Uterus (tissue), 4 donors: ENCODE data around the gene OCLN. TPM values are rescaled to one million over a fixed set of nuclear protein-coding genes. Genes with fewer than 3 reads are reported as not detected.

Source experiments
- DNase-seq, 2 donors: peaks; one replicate each; pipeline ENCODE4 v3.0.0-alpha.2; 2019 to 2020
- H3K27ac ChIP-seq, 2 donors: fragments of 200-600 bp; sonication (generic); 1 replicate in 1 of 2; 2 replicates in 1 of 2; pipeline ENCODE4 v1.5.1; 2016 to 2018
- H3K27me3 ChIP-seq, 2 donors: fragments of 200-600 bp; sonication (generic); one replicate each; pipeline ENCODE4 v1.5.1; 2018 to 2019; ENCODE audit warnings: control low read depth in 1 of 2
- H3K36me3 ChIP-seq, 2 donors: fragments of 200-600 bp; sonication (generic); one replicate each; pipeline ENCODE4 v1.5.1; 2019; ENCODE audit warnings: control low read depth in 1 of 2
- H3K4me1 ChIP-seq, 2 donors: fragments of 200-600 bp; sonication (generic); one replicate each; pipeline ENCODE4 v1.5.1; 2018 to 2019; ENCODE audit warnings: control low read depth in 1 of 2
- H3K4me3 ChIP-seq, 2 donors: fragments of 200-600 bp; sonication (generic); 1 replicate in 1 of 2; 2 replicates in 1 of 2; pipeline ENCODE4 v1.5.1; 2018 to 2019; ENCODE audit warnings: mild to moderate bottlenecking in 1 of 2
- H3K9me3 ChIP-seq, 2 donors: fragments of 200-600 bp; sonication (generic); one replicate each; pipeline ENCODE4 v1.5.1; 2019; ENCODE audit warnings: control low read depth in 1 of 2
- CTCF ChIP-seq, 4 experiments: fragments of 200-600 bp in 2 of 4; fragments of 450-650 bp in 2 of 4; sonication (generic) in 2 of 4; IDR thresholded peaks; one replicate each; pipeline ENCODE4 v1.5.1; 2016 to 2019; ENCODE audit warnings: antibody characterized with exemption in 4 of 4, mild to moderate bottlenecking in 2 of 4, moderate library complexity in 1 of 4
- POLR2A ChIP-seq, 2 donors: fragments of 450-650 bp; IDR thresholded peaks; one replicate each; pipeline ENCODE4 v1.6.1; 2016; ENCODE audit warnings: antibody characterized with exemption in 2 of 2, mild to moderate bottlenecking in 1 of 2, moderate library complexity in 1 of 2
- intact Hi-C: fragments of 100-400 bp; cut with DNase I; formaldehyde crosslinking; loops from one replicate; pipeline ENCODE4 v1.15.1; 2023; ENCODE audit warnings: low total_unique reads
- total RNA-seq, 4 donors: library from RNA; depleted of rRNA in 3 of 4; stranded (reverse); fragments of >200 nt in 3 of 4; gene quantifications; one replicate each; pipeline versions ENCODE4 v1.1.0 to v1.2.4, GENCODE V29; 2014 to 2023
- donor health status: DM: yes; HTN: yes; CAD: no.

Gene OCLN
- total RNA-seq, 4 donors from 2014 or later: 3.9 to 29.5 (median 7.8) TPM

GRCh38 chr5:69502367-69502766 is 9.8 kb downstream of the OCLN start:
- H3K27ac ChIP-seq: no peak overlapping the region
- no peaks in the 10 kb centered on the region for H3K36me3 ChIP-seq
- H3K4me1 ChIP-seq: no peaks in the 10 kb centered on the region
- no peak for DNase-seq
- H3K4me3 ChIP-seq: no peak overlapping the region
- no peaks in the 10 kb centered on the region for H3K9me3 ChIP-seq
- no peak for TF ChIP-seq CTCF (IDR thresholded peaks at IDR 0.05)
- no peak for TF ChIP-seq POLR2A (IDR thresholded peaks at IDR 0.05)
- H3K27me3 ChIP-seq: no peaks in the 10 kb centered on the region
- intact Hi-C loops: no loop called here

GRCh38 chr5:69502767-69503488 is 10.3 kb downstream of the OCLN start:
- no peak for DNase-seq
- no peak for TF ChIP-seq POLR2A (IDR thresholded peaks at IDR 0.05)
- TF ChIP-seq CTCF (IDR thresholded peaks at IDR 0.05): no peak
- Histone ChIP-seq H3K4me3 (no peak overlapping the region), H3K27me3 (no peaks in the 10 kb centered on the region), H3K36me3 (no peaks in the 10 kb centered on the region), H3K4me1 (no peaks in the 10 kb centered on the region), H3K27ac (no peak overlapping the region), H3K9me3 (no peaks in the 10 kb centered on the region)
- intact Hi-C loops: no loop called here

GRCh38 chr5:69504036-69504435 is 11.4 kb downstream of the OCLN start:
- Histone ChIP-seq H3K9me3 (no peaks in the 10 kb centered on the region), H3K27ac (no peak overlapping the region), H3K4me3 (no peak overlapping the region), H3K36me3 (no peaks in the 10 kb centered on the region), H3K4me1 (no peaks in the 10 kb centered on the region), H3K27me3 (no peaks in the 10 kb centered on the region)
- intact Hi-C loops: no loop called here
- DNase-seq: no peak
- TF ChIP-seq CTCF (IDR thresholded peaks at IDR 0.05) (no peak), POLR2A (IDR thresholded peaks at IDR 0.05) (no peak)

GRCh38 chr5:69505306-69505705 is 12.7 kb downstream of the OCLN start:
- Histone ChIP-seq H3K27me3 (no peaks in the 10 kb centered on the region), H3K4me1 (no peaks in the 10 kb centered on the region), H3K9me3 (no peaks in the 10 kb centered on the region), H3K36me3 (no peaks in the 10 kb centered on the region), H3K27ac (no peak overlapping the region), H3K4me3 (no peak overlapping the region)
- no peak for DNase-seq
- intact Hi-C loops: no loop called here
- no peak for TF ChIP-seq CTCF (IDR thresholded peaks at IDR 0.05)
- no peak for TF ChIP-seq POLR2A (IDR thresholded peaks at IDR 0.05)

GRCh38 chr5:69509212-69509611 is 16.6 kb downstream of the OCLN start:
- intact Hi-C loops: no loop called here
- no peak for TF ChIP-seq POLR2A (IDR thresholded peaks at IDR 0.05)
- no peak for TF ChIP-seq CTCF (IDR thresholded peaks at IDR 0.05)
- no peak overlapping the region for H3K4me3 ChIP-seq
- no peaks in the 10 kb centered on the region for H3K27me3 ChIP-seq
- DNase-seq: no peak
- H3K36me3 ChIP-seq: no peaks in the 10 kb centered on the region
- no peaks in the 10 kb centered on the region for H3K4me1 ChIP-seq
- no peaks in the 10 kb centered on the region for H3K9me3 ChIP-seq
- no peak overlapping the region for H3K27ac ChIP-seq
